Mucosa of gallbladder (tissue), 1 donor: Measurements from ENCODE around the gene SUGCT. TPM values are rescaled to one million over a fixed set of nuclear protein-coding genes. Genes with fewer than 3 reads are reported as not detected.

ENCODE experiments used
- DNase-seq: peaks from one replicate; pipeline ENCODE4 v3.0.0-alpha.2; 2020; ENCODE audit warnings: low spot score
- total RNA-seq: library from RNA; stranded (reverse); gene quantifications from one replicate; pipeline ENCODE4 v1.2.1, GENCODE V29; 2021
- donor health status: DM: no; HTN: no; CAD: no.

SUGCT gene
- total RNA-seq, 1 donor from 2014 or later, result 7.6 TPM

DNA sequence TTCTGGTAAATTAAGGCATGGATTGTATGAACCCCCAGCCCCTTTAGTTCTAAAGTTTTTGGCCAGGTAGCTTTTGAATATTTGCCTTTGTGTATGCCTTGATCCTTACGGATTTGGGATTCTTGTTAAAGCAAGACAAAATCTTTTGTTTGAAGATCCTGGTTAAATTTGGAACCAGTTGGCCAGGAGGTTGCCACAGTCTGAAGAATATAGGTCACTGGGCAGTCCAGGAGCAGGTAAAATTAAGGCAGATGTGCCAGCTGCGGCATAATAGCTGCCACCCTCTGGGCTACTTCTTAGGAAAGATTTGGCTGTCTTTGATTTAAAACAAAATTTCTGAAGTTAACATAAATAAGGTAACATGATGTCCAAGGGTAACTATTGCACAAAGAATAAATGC lies 192.3 kb downstream of the SUGCT start:
- no peak for DNase-seq

DNA sequence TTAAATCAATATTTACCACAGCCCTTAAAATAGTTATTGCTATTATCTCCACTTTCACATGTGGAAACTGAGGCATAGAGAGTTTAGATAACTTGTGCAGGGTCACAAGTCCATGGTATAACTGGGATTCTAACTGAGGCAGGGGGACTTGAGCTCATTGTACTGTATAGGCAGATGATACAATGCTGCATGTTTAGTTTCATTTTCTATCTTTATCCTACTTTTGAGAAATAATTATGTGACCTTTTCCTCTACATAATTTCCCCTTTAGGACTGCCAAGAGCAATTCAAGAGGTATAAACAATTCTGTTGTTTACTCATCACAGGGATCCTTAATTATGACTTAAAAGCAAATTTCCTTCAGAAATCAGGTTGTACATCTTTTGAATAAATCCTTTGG lies 193.1 kb downstream of the SUGCT start:
- no peak for DNase-seq

DNA sequence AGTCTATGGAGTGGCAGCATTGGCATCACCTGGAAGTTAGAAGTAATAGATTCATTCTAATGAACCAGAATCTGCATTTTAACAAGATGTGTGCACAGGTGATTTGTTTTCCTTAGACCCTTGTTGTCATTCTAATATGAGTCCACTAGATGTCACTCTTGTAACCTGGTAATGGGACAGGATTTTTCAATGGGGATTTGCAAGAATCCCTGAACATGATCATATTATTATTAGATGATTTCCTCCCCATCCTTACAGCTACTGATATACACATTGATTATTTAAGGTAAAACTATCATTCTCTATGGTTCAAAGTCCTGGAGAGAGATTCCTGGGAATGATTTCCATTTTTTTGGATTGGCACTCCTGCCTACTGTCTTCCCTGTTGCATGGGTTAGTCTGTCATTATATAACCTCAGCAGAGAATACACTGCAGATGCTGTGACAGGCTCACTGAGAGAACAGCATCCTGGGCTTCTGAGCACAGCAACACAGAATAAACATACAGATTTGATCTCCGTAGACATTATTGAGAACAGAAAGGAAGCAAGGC lies 194.9 kb downstream of the SUGCT start:
- no peak for DNase-seq

DNA sequence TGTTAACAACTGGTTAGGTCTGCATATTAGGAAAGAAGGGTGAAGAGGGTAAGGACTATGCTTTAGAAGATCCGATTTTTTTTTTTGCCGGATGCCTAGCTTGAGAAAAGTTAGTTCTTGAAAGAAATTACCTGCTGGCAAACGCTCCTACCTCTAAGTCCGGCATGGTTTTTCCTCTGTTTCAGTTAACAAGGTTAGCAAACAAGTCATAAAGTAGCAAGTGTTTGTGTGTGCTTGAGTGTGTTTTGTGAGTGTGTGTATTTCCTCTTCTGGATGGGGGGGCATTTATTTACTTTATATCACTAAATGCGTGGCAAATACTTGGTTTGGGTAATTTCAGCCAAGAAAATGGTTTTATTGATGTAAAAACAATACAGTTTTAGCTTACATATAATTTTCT lies 195.6 kb downstream of the SUGCT start:
- DNase-seq, result no peak

DNA sequence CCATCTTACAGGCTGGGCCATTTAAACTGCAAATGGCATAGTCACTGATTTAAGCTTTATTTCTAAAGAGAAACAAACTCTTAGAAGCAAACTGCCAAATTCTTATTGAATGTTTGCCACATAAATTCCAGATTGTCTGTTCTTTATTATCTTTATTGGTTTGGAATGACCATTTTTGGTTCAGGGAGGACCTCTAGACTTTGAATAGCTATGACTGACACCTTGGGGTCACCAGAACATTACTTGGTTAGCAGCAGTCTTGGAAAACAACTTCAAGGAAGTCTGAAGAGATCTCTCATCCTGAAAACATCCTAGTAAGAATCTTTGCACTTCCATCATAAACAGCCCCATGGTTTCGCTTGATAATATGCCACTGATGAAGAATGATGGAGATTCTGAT lies 197.1 kb downstream of the SUGCT start:
- no peak for DNase-seq

DNA sequence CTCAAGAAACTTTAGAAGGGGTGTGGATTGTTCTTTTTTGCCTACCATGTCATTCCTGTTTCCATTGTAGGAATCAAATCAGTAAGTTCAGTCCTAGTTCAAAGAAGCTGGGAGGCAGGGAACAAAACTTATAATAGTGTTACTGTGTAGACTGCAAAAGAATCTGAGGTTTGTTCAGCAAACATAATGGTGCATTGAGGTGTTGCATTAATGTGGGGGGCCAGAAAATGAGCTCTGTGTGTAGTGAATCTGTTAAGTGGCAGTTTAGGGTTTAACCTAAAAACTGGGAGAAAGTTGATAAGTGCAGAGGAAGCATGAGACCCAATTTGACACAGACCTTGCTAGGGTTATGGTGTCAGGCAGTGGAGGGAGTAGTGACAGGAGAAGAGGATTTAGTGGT lies 197.7 kb downstream of the SUGCT start:
- DNase-seq, result no peak

DNA sequence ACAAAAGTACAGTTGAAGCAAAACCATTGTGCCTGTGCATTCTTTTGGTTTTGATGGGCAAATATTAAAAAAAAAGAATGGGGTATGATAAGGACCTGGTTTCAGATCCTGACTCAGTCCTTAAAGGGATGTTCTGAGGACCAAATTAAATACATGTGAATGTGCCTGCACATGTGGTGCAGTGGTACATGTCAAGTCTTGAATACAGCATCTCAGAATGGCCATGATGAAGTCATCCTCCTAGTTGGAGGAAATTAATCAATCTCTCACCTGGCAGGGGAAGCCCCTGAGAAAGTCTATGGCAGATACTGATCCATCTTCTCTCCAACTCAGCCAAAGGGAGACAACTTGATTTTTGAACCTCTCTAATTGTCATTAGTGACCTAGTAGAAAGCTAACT lies 207.0 kb downstream of the SUGCT start:
- no peak for DNase-seq

DNA sequence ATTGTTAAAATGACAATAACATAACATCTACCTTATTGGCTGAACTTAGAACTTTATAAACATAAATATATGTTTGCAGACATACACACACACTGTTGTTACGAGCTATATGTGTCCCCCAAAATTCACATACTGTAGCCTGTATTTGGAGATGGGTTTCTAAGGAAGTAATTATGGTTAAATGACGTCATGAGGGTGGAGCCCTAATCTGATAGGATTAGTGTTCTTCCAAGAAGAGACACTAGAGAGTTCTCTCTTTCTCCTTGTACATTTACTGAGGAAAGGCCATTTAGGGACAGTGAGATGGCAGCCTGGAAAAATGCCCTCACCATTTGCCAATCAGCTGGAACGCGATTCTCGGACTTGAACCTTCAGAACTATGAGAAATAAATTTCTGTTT lies 211.7 kb downstream of the SUGCT start:
- DNase-seq, result no peak

DNA sequence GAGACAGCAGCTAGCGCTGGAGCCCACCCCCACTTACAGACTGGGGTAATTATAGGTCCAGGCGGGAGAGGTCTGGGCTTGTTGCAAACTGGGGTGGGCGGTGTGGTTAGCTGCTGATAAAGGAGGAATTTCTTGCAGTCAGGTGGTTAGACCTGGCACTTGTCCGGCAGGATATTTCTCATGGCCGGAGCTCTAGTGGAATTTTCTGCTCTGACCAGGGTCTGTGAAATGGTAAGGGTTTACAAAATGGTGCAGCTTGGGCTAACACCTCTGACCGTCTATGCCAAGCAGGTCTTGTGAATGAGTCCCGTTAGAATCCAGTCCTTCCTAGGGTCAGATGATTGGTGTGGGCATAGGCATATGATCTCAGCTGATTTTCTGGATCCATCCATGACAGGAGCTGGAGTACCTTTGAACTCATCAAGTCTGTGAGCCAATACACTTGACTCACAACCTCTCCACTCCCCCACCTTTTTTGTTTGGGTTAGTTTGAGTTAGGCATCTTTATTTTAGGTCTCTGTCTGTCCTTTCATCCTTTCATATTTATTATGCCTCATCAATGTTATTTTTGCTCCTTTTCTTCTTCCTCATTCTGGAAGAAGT lies 213.4 kb downstream of the SUGCT start:
- no peak for DNase-seq

DNA sequence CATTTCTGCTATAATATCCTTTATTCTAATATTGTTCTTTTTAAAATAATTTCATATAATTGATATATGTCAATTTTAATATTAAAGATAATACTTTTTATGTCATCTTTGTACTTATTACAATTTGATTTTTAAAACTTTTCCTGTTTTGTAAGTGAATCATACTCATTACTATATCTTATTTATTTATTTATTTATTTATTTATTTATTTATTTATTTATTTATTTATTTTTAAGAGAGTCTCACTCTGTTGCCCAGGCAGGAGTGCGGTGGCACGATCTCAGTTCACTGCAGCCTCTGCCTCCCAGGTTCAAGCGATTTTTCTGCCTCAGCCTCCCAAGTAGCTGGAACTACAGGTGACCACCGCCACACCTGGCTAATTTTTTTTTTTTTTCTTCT lies 215.3 kb downstream of the SUGCT start:
- DNase-seq, result no peak

DNA sequence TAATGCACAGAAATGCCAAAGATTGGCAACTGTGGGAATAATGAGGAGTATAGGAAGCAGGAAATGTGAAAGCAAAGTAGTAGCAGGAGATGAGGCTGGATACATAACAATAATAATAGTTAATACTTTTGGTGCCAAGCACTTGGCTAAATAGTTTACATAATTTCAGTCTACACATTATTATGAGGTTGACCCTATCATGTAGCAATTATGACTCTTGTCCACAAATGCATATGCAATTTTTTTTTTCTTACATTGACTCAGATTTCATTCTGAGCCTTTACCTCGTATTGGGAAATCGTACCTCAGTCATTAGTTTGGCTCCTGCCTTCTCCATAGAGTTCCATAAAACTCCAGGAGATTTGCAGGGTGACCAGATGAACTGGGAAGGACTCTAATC lies 219.9 kb downstream of the SUGCT start:
- DNase-seq, result no peak

DNA sequence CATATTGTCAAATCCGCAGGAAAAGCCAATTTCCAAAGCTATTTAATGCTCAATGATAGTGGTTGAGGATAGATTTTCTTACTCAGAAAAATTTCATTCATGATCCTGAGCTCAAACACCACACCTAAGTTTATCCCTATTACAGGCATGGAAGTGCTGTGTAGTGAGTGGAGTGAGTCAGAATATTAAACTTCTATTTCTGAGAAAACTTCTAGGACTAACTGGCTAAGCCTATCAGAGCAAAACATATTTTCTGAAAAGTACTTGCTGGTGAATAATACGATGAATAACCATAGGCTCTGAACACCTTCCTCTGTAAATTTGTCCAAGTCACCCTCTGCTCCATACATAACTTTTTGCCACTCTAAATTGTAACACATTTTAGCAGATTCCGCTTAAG lies 221.5 kb downstream of the SUGCT start:
- no peak for DNase-seq

DNA sequence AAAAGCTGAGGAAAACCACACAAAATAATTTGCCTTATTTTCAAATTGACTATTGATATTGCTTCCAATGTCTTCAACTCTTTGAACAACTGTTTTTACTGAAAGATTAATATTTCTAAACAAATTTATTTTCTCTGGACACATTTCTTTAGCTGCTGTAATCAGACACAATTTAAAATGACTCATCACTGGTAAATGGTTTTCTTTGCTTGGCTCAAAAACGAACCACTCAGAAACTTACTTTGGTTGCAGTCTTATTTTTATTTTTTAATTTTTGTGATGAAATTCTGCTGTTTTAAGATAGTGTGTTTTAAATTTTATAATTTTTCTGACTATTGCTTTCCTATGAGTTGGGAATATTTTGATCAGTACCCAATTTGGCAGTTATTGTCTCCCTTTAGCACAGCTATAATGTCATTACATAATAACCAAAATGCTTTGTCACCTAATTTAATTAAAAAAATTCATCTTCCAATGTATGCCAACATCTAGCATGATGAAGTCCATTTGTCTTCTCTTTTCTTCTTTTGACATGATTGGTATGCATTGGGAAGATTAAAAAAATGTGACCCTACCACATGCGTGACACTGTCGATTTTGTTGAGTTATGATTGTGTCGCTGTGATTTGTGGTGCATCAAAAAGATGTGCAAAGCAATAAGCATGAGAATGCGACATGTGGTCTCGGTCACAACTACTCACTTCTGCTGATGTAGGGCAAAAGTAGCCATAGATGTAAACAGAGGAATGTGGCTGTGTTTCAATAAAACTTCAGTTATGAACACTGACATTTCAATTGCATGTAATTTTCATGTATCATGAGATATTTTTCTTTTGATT lies 222.3 kb downstream of the SUGCT start:
- DNase-seq, result no peak

DNA sequence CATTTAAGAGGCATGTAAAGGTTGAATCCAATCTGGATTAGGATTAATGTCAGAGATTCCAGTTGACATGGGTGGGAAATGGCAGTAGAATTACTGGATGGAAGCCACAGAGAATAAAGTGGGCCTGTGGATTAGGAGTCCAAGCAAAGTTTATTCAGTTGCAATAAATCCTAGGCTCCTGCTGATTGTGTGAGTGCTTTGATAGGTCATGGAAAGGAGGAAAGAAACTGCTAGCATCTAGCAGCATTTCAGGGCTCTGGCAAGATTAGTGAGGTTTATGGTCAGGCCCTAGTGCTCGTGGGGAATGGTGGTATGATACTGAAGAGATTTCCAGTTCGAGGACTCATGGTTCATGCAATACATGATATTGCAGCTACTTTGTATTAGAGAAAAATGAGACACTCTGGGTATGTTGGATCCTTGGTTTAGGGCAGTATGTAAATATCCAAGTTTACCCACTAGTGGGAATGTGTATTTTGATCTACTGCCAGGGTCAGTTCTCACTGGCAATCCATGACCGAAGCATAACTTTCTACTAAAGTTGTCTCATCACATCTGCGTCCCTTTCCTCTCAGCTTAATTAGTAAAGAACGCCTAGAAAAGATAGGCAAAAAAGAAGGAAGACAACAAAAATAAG lies 235.0 kb downstream of the SUGCT start:
- DNase-seq, result no peak

DNA sequence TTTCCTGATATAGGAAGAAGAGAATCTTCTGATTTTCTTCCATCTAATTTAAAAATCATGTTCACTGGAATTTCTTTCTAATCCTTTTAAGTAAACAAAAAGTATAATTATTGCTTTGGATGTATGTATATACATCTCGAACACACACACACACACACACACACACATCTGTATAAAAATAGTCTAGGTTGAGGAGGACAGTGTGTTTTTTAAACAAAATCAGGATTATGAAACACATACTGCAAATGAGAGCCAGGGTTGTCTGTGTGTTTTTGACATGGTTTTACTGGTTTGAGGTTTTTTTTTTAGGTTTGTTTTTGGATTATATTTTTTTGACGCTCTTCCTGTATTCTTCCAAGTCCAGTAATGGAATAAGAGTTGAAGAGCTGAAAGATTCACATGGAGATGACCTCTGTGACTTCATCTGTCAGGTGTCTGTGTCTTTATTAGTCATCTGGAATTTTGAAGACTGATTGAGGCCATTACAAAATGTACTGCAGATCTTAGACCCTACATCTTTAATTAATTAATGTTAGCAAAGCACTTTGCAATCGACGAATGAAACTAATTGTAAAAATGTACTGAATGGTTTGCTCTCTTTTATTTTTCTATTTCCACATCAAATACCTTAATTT lies 237.1 kb downstream of the SUGCT start:
- DNase-seq, result no peak

DNA sequence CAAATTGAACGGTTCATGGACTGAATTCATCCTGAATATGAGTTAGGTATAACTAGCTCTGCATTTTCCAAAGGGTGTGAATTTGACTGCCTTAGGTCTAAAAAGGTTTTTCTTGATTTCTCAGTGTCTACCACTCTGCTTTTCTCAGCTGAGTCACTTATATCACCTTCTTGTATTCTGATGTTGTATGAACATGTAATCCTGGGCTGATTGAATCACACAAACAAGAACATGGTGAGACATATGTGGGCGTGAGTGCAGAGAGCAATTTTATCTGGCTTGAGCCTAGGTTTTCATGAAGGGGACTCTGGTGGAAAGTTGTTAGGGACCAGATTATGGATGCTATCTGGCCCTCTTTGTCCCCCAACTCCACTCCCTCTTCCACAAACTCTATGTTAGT lies 239.8 kb downstream of the SUGCT start:
- no peak for DNase-seq

DNA sequence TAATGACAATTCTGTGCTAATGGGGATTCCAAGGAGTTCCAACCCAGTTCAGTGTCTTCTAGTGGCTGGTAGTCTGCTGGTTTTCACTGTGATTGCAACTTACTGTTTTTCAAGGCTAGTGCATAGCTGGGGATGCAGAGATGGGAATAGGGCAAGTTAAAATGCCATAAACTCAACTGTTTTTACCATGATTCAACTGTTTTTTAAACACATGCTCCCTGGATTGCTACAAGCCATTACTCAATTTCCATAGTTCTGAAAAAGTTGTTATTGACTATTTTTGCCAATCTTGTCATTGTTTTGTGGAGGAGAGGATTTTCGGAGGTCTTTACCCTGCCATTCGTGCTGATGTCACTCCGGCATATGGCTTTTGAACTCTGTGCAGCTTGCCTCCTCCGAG lies 245.3 kb downstream of the SUGCT start:
- DNase-seq, result no peak

DNA sequence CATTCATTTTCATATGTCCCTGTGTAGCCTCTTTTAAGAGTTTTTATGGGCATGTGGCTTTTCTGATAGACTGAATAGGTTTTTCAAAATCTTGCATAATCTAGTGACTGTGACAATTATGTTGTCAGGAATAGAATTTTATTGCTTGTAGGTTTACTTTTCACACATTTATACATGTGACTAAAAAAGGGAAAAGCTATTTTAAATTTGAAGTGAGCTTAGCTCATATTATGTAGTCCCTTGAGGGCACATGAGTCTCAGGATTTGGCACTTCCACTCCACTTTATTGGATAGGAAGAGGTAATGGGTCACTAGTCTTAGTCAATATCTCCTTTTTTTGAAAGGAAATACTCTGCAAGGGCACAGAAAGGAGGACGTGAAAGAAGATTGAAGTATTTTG lies 247.3 kb downstream of the SUGCT start:
- no peak for DNase-seq

DNA sequence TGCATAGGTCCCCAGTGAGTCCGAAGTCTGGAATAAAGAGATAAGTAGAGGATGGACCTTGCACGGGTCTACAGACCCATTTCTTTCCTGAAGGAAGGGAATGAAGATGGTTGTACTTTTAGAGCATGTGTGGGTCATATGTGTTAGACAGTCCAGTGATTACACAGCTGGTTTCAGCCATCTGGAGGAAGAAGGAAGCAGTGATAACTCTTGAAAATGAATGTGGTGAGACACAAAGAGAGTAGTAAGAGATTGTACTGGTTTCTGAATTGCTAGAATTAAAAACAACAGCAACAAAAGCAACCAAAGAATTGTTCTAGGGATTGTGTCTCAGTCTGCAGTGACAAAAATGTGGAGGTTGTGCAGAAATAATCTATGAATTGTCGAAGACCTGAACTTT lies 258.9 kb downstream of the SUGCT start:
- DNase-seq, result no peak

DNA sequence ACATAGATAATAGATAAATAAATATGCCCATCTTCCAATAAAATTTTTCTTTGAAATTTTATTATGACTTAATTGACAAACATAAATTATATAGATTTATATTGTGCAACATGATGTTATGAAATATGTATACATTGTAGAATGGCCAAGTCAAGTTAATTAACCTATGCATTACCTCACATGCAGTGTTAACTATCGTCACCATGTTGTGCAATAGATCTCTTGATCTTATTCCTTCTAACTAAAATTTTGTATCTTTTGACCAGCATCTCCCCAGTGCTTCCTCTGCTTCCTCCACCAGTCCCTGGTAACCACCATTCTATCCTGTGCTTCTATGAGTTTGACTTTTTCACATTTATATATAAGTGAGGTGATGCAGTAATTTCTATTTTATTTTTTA lies 259.6 kb downstream of the SUGCT start:
- no peak for DNase-seq

DNA sequence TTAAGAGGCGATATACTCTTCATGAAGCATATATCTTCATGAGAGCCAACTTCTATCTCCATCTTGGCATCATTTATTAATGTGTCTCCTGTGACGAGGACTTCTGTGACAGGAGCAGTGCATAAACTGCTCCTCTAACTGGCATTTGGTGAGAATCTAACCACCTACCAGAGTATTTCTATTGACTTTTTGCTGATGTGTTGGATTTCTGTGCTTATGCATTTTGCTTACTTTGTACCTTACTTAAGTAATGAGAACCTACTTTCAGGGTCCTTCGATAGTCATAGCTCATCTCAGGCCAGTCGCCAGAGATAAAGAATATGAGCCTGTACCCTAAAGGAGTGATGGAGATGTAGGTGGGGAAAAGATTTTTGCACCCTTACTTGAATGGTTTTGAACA lies 265.7 kb downstream of the SUGCT start:
- DNase-seq, result no peak

DNA sequence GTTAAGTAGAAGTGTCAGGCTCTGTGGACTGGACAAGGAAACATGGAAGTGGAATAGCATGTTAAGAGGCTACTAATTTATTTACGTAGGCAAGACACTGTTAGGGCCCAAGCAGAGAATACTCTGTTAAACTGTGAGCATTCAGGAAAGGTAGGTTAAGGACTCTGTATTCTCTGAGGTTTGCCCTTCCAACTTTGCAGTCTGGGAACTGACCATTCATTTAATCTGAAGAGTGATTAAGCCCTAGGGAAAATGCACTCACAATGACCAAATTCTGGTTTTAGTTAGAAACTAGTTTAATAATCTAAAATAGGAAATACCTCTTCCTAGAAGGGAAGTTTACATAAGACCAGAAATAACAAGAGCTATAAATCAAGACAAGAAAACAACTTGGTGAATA lies 266.6 kb downstream of the SUGCT start:
- no peak for DNase-seq
